Lung (tissue), 12 donors: Measurements from ENCODE around the gene GGCX. TPM values are rescaled to one million over a fixed set of nuclear protein-coding genes. Genes with fewer than 3 reads are reported as not detected.

Experiments
- ATAC-seq: fragments of 200-7000 bp; cut with Tn5 transposase; one replicate; pipeline ENCODE4 v1.9.1; 2020; ENCODE audit warnings: moderate number of reproducible peaks; ENCODE audit not compliant: insufficient read depth, low FRiP score
- DNase-seq, 3 donors: peaks; one replicate each; pipeline ENCODE4 v3.0.0-alpha.2; 2013 to 2017
- H3K27ac ChIP-seq, 2 donors: one replicate each; pipeline ENCODE4 v1.5.1; 2013; ENCODE audit warnings: mild to moderate bottlenecking in 2 of 2, moderate library complexity in 2 of 2, control low read depth in 1 of 2, inconsistent platforms in 1 of 2, low read depth in 1 of 2, low read length in 1 of 2
- H3K27me3 ChIP-seq, 3 donors: one replicate each; pipeline ENCODE4 v1.5.1; 2013; ENCODE audit warnings: low read length in 2 of 3; ENCODE audit not compliant: control insufficient read depth in 3 of 3, insufficient read depth in 3 of 3
- H3K36me3 ChIP-seq, 4 donors: one replicate each; pipeline ENCODE4 v1.5.1; 2013; ENCODE audit warnings: low read length in 4 of 4, mild to moderate bottlenecking in 1 of 4, moderate library complexity in 1 of 4; ENCODE audit not compliant: control insufficient read depth in 4 of 4, insufficient read depth in 4 of 4
- H3K4me1 ChIP-seq, 5 donors: one replicate each; pipeline ENCODE4 v1.5.1; 2013; ENCODE audit warnings: low read length in 5 of 5, mild to moderate bottlenecking in 2 of 5, moderate library complexity in 1 of 5; ENCODE audit not compliant: control insufficient read depth in 5 of 5, insufficient read depth in 5 of 5
- H3K4me3 ChIP-seq: one replicate; pipeline ENCODE4 v1.5.1; 2013; ENCODE audit warnings: mild to moderate bottlenecking, control low read depth, moderate library complexity
- H3K9ac ChIP-seq, 2 donors: one replicate each; pipeline ENCODE4 v1.5.1; 2013; ENCODE audit warnings: low read length in 2 of 2, control low read depth in 1 of 2; ENCODE audit not compliant: insufficient read depth in 1 of 2
- H3K9me3 ChIP-seq, 4 donors: one replicate each; pipeline ENCODE4 v1.5.1; 2013; ENCODE audit warnings: low read length in 3 of 4, mild to moderate bottlenecking in 1 of 4, moderate library complexity in 1 of 4; ENCODE audit not compliant: control insufficient read depth in 4 of 4, insufficient read depth in 3 of 4
- CTCF ChIP-seq: IDR thresholded peaks from 2 replicates; pipeline ENCODE4 v1.5.1; 2012; ENCODE audit warnings: mild to moderate bottlenecking; ENCODE audit errors: control extremely low read depth, extremely low read depth
- WGBS, 2 donors: extraction: QIAGEN DNeasy Blood & Tissue Kit; methylation state at CpG; one replicate each; pipeline ENCODE4 v1.1.7; 2013; 5-methylcytosine and 5-hydroxymethylcytosine counted together
- polyA plus RNA-seq, 2 donors: library from polyadenylated mRNA; stranded (reverse); fragments of 200-250 nt; gene quantifications; one replicate each; pipeline ENCODE4 v1.2.1, GENCODE V29; 2013
- total RNA-seq, 2 donors: library from RNA; depleted of rRNA in 1 of 2; stranded (reverse); fragments of >200 nt in 1 of 2; gene quantifications; one replicate each; pipeline ENCODE4 v1.2.1, GENCODE V29; 2014 to 2021
- donor health status: control.
- donor health status: control.
- donor health status: Bipolar disorder and iron deficiency.
- donor health status: healthy.
- donor health status: DM: yes; HTN: yes; CAD: no.

GGCX gene
- total and polyA plus RNA-seq, 4 donors, result 21.8 to 69.2 (median 44.8) TPM

GRCh38 chr2:85578243-85579180, 17.2 kb upstream of the GGCX start:
- Histone ChIP-seq H3K36me3 (peaks cover 0 to 7% (median 0%) of the 10 kb centered on the region in 4 donors), H3K9ac (peak overlapping the region; percentile 25 to 30), H3K4me1 (peaks cover 0 to 40% (median 21%) of the 10 kb centered on the region in 5 donors), H3K27ac (peak overlapping the region; percentile 33 to 96), H3K27me3 (no peaks in the 10 kb centered on the region), H3K4me3 (peak overlapping the region; percentile 27), H3K9me3 (no peaks in the 10 kb centered on the region)
- DNase-seq, result peak; percentile 55 to 71 (median 64)
- no peak for TF ChIP-seq CTCF
- peak; percentile 65 for ATAC-seq
- 7 to 13% methylated on average over 19 of the region's 19 CpGs for WGBS, 2 donors

GRCh38 chr2:85577386-85578242, 16.3 kb upstream of the GGCX start, which contains the start of gene VAMP8:
Gene VAMP8 (plus strand): TSS chr2:85577586. CDS start chr2:85577647, 61 bp downstream.
- Histone ChIP-seq H3K4me1 (peaks cover 0 to 40% (median 20%) of the 10 kb centered on the region in 5 donors), H3K27me3 (no peaks in the 10 kb centered on the region), H3K9me3 (no peaks in the 10 kb centered on the region), H3K36me3 (peaks cover 0 to 7% (median 0%) of the 10 kb centered on the region in 4 donors), H3K27ac (peak within 1 kb of the TSS; percentile 33 to 96), H3K9ac (peak within 1 kb of the TSS; percentile 19 to 25), H3K4me3 (peak within 1 kb of the TSS; percentile 27)
- WGBS, 2 donors, result 6 to 7% methylated on average over 19 of the region's 19 CpGs
- peak; percentile 50 to 69 (median 53) for DNase-seq
- no peak for TF ChIP-seq CTCF
- ATAC-seq, result peak; percentile 76

- no peak overlapping the region for H3K4me3 ChIP-seq
- WGBS, 2 donors, result 38 to 40% methylated on average over 3 of the region's 3 CpGs
- no peaks in the 10 kb centered on the region for H3K9me3 ChIP-seq
- H3K36me3 ChIP-seq, result peaks cover 0 to 5% (median 0%) of the 10 kb centered on the region in 4 donors
- H3K27me3 ChIP-seq, result no peaks in the 10 kb centered on the region
- DNase-seq (no peak), ATAC-seq (no peak)
- no peak for TF ChIP-seq CTCF
- no peak overlapping the region for H3K9ac ChIP-seq
- H3K27ac ChIP-seq, result peak overlapping the region in 1 of 2 donors; percentile 96
- H3K4me1 ChIP-seq, result peaks cover 0 to 40% (median 16%) of the 10 kb centered on the region in 5 donors
Observed at GRCh38 chr2:85577063-85577385, 15.7 kb upstream of the GGCX start.
